Measurements from ENCODE around the gene FAM114A2.
A peak's percentile ranks its signal among the peaks of the same experiment; 100 is the strongest.

Gene FAM114A2

DNA sequence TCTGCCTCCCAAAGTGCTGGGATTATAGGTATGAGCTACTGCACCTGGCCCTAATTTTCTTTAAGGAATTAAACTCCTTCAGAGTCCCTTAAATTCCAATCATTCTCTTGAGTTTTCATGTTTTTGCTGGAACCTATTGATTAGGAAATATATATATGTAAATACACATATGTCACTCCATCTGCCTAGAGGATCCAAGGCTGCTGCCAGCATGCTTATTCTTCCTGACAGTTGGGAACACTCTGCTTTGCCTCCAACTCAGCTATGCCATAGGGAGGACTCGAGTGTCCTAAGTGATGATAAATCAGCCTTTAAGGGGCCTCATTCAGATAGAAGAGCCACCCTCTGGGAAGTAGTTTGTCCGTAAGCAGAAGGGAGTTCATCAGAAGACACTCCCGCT is 21.9 kb upstream of the FAM114A2 start:
- Histone ChIP-seq H3K9me3 (ENCODE audit: control insufficient read depth, insufficient read depth, low read length) (no peaks in the 10 kb centered on the region), H3K4me1 (ENCODE audit: insufficient read depth, low read length) (peaks cover 13% of the 10 kb centered on the region), H3K9ac (ENCODE audit: low read depth, low read length) (no peak overlapping the region), H3K36me3 (ENCODE audit: insufficient read depth, low read length) (no peaks in the 10 kb centered on the region)

- H3K9me3 ChIP-seq (ENCODE audit: control insufficient read depth, insufficient read depth, low read length) = no peaks in the 10 kb centered on the region
Measured at GRCh38 chr5:154059583-154059982, 20.9 kb upstream of the FAM114A2 start.

GRCh38 chr5:154059039-154059430 is 20.3 kb upstream of the FAM114A2 start:
- Histone ChIP-seq H3K9me3 (ENCODE audit: control insufficient read depth, insufficient read depth, low read length) (no peaks in the 10 kb centered on the region), H3K4me1 (ENCODE audit: insufficient read depth, low read length) (peaks cover 13% of the 10 kb centered on the region), H3K9ac (ENCODE audit: low read depth, low read length) (no peak overlapping the region), H3K36me3 (ENCODE audit: insufficient read depth, low read length) (no peaks in the 10 kb centered on the region)

More at GRCh38 chr5:154059583-154059982, 20.9 kb upstream of the FAM114A2 start:
- Histone ChIP-seq H3K9ac (ENCODE audit: low read depth, low read length) (no peak overlapping the region), H3K36me3 (ENCODE audit: insufficient read depth, low read length) (no peaks in the 10 kb centered on the region), H3K4me1 (ENCODE audit: insufficient read depth, low read length) (peaks cover 13% of the 10 kb centered on the region)

- no peak overlapping the region for H3K9ac ChIP-seq (ENCODE audit: low read depth, low read length)
- H3K9me3 ChIP-seq (ENCODE audit: control insufficient read depth, insufficient read depth, low read length) = no peaks in the 10 kb centered on the region
- H3K36me3 ChIP-seq (ENCODE audit: insufficient read depth, low read length) = no peaks in the 10 kb centered on the region
- H3K4me1 ChIP-seq (ENCODE audit: insufficient read depth, low read length) = peaks cover 13% of the 10 kb centered on the region
Measured at GRCh38 chr5:154058055-154059038, 19.6 kb upstream of the FAM114A2 start.

- H3K36me3 ChIP-seq (ENCODE audit: insufficient read depth, low read length) = 0 out of 2 replicates have a peak, but pooled peaks cover 3% of the 10 kb centered on the region
- H3K4me1 ChIP-seq (ENCODE audit: insufficient read depth, low read length) = peaks cover 13% of the 10 kb centered on the region
- H3K9ac ChIP-seq (ENCODE audit: low read depth, low read length) = no peak overlapping the region
- no peaks in the 10 kb centered on the region for H3K9me3 ChIP-seq (ENCODE audit: control insufficient read depth, insufficient read depth, low read length)
Measured at GRCh38 chr5:154055201-154055600, 16.5 kb upstream of the FAM114A2 start.

DNA sequence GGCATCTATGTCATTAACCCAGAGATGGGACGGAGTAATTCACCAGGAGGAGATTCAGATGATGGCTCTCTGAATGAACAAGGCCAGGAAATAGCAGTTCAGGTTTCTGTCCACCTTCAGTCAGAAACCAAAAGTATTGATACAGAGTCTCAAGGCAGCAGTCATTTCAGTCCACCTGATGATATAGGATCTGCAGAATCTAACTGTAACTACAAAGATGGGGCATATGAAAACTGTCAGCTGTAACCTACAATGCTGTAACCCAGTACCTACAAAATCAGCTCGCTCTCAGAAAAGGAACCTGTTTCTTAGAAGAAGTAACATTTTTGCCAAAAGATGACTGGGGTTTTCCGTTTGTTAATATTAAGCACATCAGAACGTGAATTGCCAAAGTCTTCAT is 14.8 kb upstream of the FAM114A2 start:
- H3K9ac ChIP-seq (ENCODE audit: low read depth, low read length) = no peak overlapping the region
- H3K4me1 ChIP-seq (ENCODE audit: insufficient read depth, low read length) = peaks cover 8% of the 10 kb centered on the region
- H3K9me3 ChIP-seq (ENCODE audit: control insufficient read depth, insufficient read depth, low read length) = no peaks in the 10 kb centered on the region
- 0 out of 2 replicates have a peak, but pooled peaks cover 3% of the 10 kb centered on the region for H3K36me3 ChIP-seq (ENCODE audit: insufficient read depth, low read length)

DNA sequence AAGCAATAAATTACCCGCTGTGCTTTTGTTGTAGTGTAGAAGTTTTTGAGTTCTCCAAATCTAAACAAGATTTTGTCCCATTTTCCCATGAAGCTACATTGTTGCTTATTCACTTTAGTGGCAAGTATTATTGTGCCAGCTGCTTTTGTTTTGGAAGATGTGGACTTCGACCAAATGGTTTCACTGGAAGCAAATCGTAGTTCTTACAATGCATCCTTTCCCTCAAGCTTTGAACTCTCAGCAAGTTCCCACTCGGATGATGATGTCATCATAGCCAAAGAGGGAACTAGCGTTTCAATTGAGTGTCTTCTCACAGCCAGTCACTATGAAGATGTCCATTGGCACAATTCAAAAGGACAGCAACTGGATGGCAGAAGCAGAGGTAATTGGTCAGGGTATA is 10.9 kb upstream of the FAM114A2 start:
- H3K9me3 ChIP-seq (ENCODE audit: control insufficient read depth, insufficient read depth, low read length) = no peaks in the 10 kb centered on the region
- H3K9ac ChIP-seq (ENCODE audit: low read depth, low read length) = no peak overlapping the region
- no peaks in the 10 kb centered on the region for H3K4me1 ChIP-seq (ENCODE audit: insufficient read depth, low read length)
- H3K36me3 ChIP-seq (ENCODE audit: insufficient read depth, low read length) = peaks cover 3% of the 10 kb centered on the region; the same call in 1 of the 2 replicates

GRCh38 chr5:154047324-154047723 is 8.6 kb upstream of the FAM114A2 start:
- Histone ChIP-seq H3K36me3 (ENCODE audit: insufficient read depth, low read length) (peaks cover 3% of the 10 kb centered on the region; the same call in 1 of the 2 replicates), H3K9me3 (ENCODE audit: control insufficient read depth, insufficient read depth, low read length) (no peaks in the 10 kb centered on the region), H3K4me1 (ENCODE audit: insufficient read depth, low read length) (no peaks in the 10 kb centered on the region), H3K9ac (ENCODE audit: low read depth, low read length) (no peak overlapping the region)

GRCh38 chr5:154046486-154046885 is 7.8 kb upstream of the FAM114A2 start:
- no peaks in the 10 kb centered on the region for H3K9me3 ChIP-seq (ENCODE audit: control insufficient read depth, insufficient read depth, low read length)
- H3K4me1 ChIP-seq (ENCODE audit: insufficient read depth, low read length) = no peaks in the 10 kb centered on the region
- no peak overlapping the region for H3K9ac ChIP-seq (ENCODE audit: low read depth, low read length)
- H3K36me3 ChIP-seq (ENCODE audit: insufficient read depth, low read length) = peaks cover 3% of the 10 kb centered on the region; the same call in 1 of the 2 replicates

DNA sequence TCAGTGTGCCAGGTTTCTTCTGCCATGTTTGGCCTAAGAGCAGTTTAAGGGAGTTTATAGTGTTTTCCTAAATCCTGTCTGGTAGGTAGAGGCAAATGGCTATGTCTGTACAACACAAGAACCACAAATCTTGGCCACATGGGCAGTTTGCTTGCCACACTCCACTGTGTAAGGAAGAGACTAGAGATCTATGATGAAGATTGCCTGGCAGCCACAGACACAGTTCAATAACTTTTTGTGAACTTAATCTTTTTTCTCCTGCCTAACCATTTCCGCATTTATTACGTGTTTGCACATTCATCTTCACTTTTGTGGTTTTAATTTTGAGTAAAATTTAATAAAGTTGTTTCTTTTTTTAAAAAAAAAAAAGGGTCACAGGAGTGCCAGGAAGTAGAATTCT is 5.9 kb upstream of the FAM114A2 start:
- H3K4me1 ChIP-seq (ENCODE audit: insufficient read depth, low read length) = no peaks in the 10 kb centered on the region
- no peaks in the 10 kb centered on the region for H3K9me3 ChIP-seq (ENCODE audit: control insufficient read depth, insufficient read depth, low read length)
- H3K36me3 ChIP-seq (ENCODE audit: insufficient read depth, low read length) = no peaks in the 10 kb centered on the region; the same call in 1 of the 2 replicates
- no peak overlapping the region for H3K9ac ChIP-seq (ENCODE audit: low read depth, low read length)

- Histone ChIP-seq H3K36me3 (ENCODE audit: insufficient read depth, low read length) (no peaks in the 10 kb centered on the region; the same call in 1 of the 2 replicates), H3K4me1 (ENCODE audit: insufficient read depth, low read length) (no peaks in the 10 kb centered on the region), H3K9ac (ENCODE audit: low read depth, low read length) (no peak overlapping the region), H3K9me3 (ENCODE audit: control insufficient read depth, insufficient read depth, low read length) (no peaks in the 10 kb centered on the region)
Measured at GRCh38 chr5:154044099-154044498, 5.4 kb upstream of the FAM114A2 start.

DNA sequence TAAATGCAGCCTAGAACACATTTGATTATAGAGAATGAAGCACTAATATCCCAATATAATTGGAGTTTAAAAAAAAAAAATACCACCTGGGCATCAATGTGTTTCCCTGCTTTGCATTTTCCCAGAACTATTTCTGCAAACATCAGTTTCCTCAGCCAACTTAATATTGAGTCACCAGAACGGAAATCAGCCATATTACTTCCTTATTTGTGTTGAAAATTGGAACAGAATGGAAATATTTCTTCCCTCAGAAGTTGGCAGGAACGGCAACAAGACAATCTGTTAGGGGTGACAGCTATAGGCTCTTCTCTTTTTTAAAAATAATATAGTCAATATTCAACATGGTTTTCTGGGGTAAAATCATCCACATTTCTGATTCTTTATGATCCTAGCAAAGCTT is 4.1 kb upstream of the FAM114A2 start:
- H3K9me3 ChIP-seq (ENCODE audit: control insufficient read depth, insufficient read depth, low read length) = no peaks in the 10 kb centered on the region
- no peaks in the 10 kb centered on the region for H3K4me1 ChIP-seq (ENCODE audit: insufficient read depth, low read length)
- H3K9ac ChIP-seq (ENCODE audit: low read depth, low read length) = no peak overlapping the region
- no peaks in the 10 kb centered on the region; the same call in 1 of the 2 replicates for H3K36me3 ChIP-seq (ENCODE audit: insufficient read depth, low read length)

DNA sequence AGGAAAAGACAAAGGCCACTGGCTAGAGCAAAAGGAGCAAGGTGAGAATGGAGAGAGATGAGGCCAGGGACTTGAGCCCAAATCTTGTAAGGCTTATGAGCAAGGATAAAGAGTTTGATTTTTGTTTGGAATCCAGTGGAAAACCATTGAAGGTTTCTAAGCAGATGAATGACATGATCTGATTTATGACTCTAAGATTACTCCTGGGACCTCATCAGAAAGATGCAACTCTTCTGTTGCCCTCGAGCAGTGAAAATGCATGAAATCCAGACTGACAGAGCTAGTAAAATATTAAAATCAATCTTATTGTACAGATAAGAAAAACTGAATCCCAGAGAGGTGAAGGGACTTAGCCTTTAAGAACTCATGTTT is 734 bp upstream of the FAM114A2 start:
- H3K9ac ChIP-seq (ENCODE audit: low read depth, low read length) = peak overlapping the region; percentile 75
- H3K4me1 ChIP-seq (ENCODE audit: insufficient read depth, low read length) = no peaks in the 10 kb centered on the region

GRCh38 chr5:154038261-154038706 is 426 bp downstream of the FAM114A2 start:
- Histone ChIP-seq H3K4me1 (ENCODE audit: insufficient read depth, low read length) (no peaks in the 10 kb centered on the region), H3K9ac (ENCODE audit: low read depth, low read length) (peak overlapping the region; percentile 75)

More for the DNA sequence above, 734 bp upstream of the FAM114A2 start:
- H3K9me3 ChIP-seq (ENCODE audit: control insufficient read depth, insufficient read depth, low read length) = no peaks in the 10 kb centered on the region
- no peaks in the 10 kb centered on the region for H3K36me3 ChIP-seq (ENCODE audit: insufficient read depth, low read length)

GRCh38 chr5:154034944-154035343 is 3.8 kb downstream of the FAM114A2 start:
- Histone ChIP-seq H3K9me3 (ENCODE audit: control insufficient read depth, insufficient read depth, low read length) (no peaks in the 10 kb centered on the region), H3K36me3 (ENCODE audit: insufficient read depth, low read length) (no peaks in the 10 kb centered on the region), H3K4me1 (ENCODE audit: insufficient read depth, low read length) (no peaks in the 10 kb centered on the region), H3K9ac (ENCODE audit: low read depth, low read length) (no peak overlapping the region)

More at GRCh38 chr5:154038261-154038706, 426 bp downstream of the FAM114A2 start:
- Histone ChIP-seq H3K9me3 (ENCODE audit: control insufficient read depth, insufficient read depth, low read length) (no peaks in the 10 kb centered on the region), H3K36me3 (ENCODE audit: insufficient read depth, low read length) (no peaks in the 10 kb centered on the region)

All from ES-I3 (cell line).